ENCODE data around the gene PRSS33.

- TF ChIP-seq L3MBTL2 (conservative IDR thresholded peaks at IDR 0.05) (no peak; the same call in 1 of the 2 replicates), FOXM1 (IDR thresholded peaks at IDR 0.05; ENCODE audit: borderline replicate concordance) (peak; percentile 59; the same call in 1 of the 2 replicates), FOXK2 (IDR thresholded peaks at IDR 0.05) (no peak), TARDBP (IDR thresholded peaks at IDR 0.05) (no peak)
Measured at GRCh38 chr16:2752850-2753732, 34.3 kb downstream of the PRSS33 start.
